Body of pancreas (tissue), 4 donors: Measurements from ENCODE around the gene DCUN1D1. TPM values are rescaled to one million over a fixed set of nuclear protein-coding genes. Genes with fewer than 3 reads are reported as not detected.
"Not testable (repeated sequence)": the region's sequence is repeated elsewhere in the genome, so short reads cannot be mapped to it uniquely, and the experiment has no call there.

Experiments used
- ATAC-seq: fragments of 150-250 bp; one replicate; pipeline ENCODE4 v1.9.1; 2016
- DNase-seq, 4 donors: peaks; one replicate each; pipeline ENCODE4 v3.0.0-alpha.2; 2019
- H3K27ac ChIP-seq, 4 donors: fragments of 200-600 bp; sonication (generic); 1 replicate in 3 of 4; 2 replicates in 1 of 4; pipeline versions ENCODE4 v1.5.1 to v1.6.1; 2016 to 2019; ENCODE audit warnings: mild to moderate bottlenecking in 1 of 4, mixed read lengths in 1 of 4, moderate library complexity in 1 of 4
- H3K27me3 ChIP-seq, 2 donors: fragments of 200-600 bp; sonication (generic); one replicate each; pipeline ENCODE4 v1.6.0; 2016; ENCODE audit warnings: mild to moderate bottlenecking in 1 of 2
- H3K36me3 ChIP-seq, 2 donors: fragments of 200-600 bp; sonication (generic); replicated peaks in 1 of 2; 2 replicates each; pipeline ENCODE4 v1.5.1; 2016; ENCODE audit warnings: low read depth in 2 of 2; ENCODE audit not compliant: insufficient read depth in 1 of 2
- H3K4me1 ChIP-seq: fragments of 200-600 bp; sonication (generic); one replicate; pipeline ENCODE4 v1.6.0; 2016
- H3K4me3 ChIP-seq, 2 donors: fragments of 200-600 bp; sonication (generic); 1 replicate in 1 of 2; 2 replicates in 1 of 2; pipeline ENCODE4 v1.5.1; 2016 to 2019
- H3K9me3 ChIP-seq, 3 donors: fragments of 200-600 bp; sonication (generic); 1 replicate in 2 of 3; 2 replicates in 1 of 3; pipeline ENCODE4 v1.5.1; 2016
- POLR2A ChIP-seq, 3 donors: fragments of 450-650 bp; IDR thresholded peaks; one replicate each; pipeline ENCODE4 v1.6.1; 2016; ENCODE audit warnings: antibody characterized with exemption in 3 of 3, mild to moderate bottlenecking in 2 of 3
- whole genome bisulfite sequencing, 2 donors: methylation state at CpG; one replicate each; pipeline ENCODE4 v1.1.5; 2017; 5-methylcytosine and 5-hydroxymethylcytosine counted together
- intact Hi-C: fragments of 100-400 bp; cut with DNase I; formaldehyde crosslinking; loops from one replicate; pipeline ENCODE4 v1.15.1; 2023
- total RNA-seq, 2 donors: library from RNA; depleted of rRNA; stranded (reverse); fragments of >200 nt; gene quantifications; one replicate each; pipeline ENCODE4 v1.1.0, GENCODE V29; 2016
- TF ChIP-seq, protein P1 (sequence below), 7 experiments: fragments of 450-650 bp in 4 of 7; fragments of 200-600 bp in 3 of 7; sonication (generic) in 3 of 7; IDR thresholded peaks; one replicate each; pipeline ENCODE4 v1.5.1; 2016 to 2019; ENCODE audit warnings: antibody characterized with exemption in 7 of 7

DCUN1D1 gene
- total RNA-seq, 2 donors from 2014 or later, result 4.6 to 10.9 TPM

DNA sequence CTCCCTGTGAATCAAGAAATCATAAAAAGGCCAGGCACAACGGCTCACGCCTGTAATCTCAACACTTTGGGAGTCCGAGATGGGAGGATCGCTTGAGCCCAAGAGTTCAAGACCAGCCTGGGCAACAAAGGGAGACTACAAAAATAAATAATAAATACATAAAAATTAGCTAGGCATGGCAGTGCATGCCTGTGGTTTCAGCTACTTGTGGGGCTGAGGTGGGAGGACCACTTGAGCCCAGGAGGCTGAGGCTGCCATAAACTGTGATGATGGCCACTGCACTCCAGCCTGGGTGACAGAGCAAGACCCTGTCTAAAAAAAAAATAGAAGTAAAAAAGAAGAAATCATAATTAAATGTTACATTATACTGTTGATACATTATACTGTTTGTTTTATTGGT, 28.0 kb upstream of the DCUN1D1 start:
- ATAC-seq (no peak), DNase-seq (no peak)
- TF ChIP-seq, protein P1, sequence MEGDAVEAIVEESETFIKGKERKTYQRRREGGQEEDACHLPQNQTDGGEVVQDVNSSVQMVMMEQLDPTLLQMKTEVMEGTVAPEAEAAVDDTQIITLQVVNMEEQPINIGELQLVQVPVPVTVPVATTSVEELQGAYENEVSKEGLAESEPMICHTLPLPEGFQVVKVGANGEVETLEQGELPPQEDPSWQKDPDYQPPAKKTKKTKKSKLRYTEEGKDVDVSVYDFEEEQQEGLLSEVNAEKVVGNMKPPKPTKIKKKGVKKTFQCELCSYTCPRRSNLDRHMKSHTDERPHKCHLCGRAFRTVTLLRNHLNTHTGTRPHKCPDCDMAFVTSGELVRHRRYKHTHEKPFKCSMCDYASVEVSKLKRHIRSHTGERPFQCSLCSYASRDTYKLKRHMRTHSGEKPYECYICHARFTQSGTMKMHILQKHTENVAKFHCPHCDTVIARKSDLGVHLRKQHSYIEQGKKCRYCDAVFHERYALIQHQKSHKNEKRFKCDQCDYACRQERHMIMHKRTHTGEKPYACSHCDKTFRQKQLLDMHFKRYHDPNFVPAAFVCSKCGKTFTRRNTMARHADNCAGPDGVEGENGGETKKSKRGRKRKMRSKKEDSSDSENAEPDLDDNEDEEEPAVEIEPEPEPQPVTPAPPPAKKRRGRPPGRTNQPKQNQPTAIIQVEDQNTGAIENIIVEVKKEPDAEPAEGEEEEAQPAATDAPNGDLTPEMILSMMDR (IDR thresholded peaks at IDR 0.05), result no peak
- no peak for TF ChIP-seq POLR2A (IDR thresholded peaks at IDR 0.05)
- 94 to 98% methylated on average over 4 of the region's 4 CpGs for WGBS, 2 donors
- no peaks in the 10 kb centered on the region for H3K36me3 ChIP-seq
- H3K9me3 ChIP-seq, result no peaks in the 10 kb centered on the region
- intact Hi-C loops, result no loop called here
- no peaks in the 10 kb centered on the region for H3K27me3 ChIP-seq
- H3K27ac ChIP-seq, result no peak overlapping the region
- no peak overlapping the region for H3K4me3 ChIP-seq
- H3K4me1 ChIP-seq, result no peaks in the 10 kb centered on the region

DNA sequence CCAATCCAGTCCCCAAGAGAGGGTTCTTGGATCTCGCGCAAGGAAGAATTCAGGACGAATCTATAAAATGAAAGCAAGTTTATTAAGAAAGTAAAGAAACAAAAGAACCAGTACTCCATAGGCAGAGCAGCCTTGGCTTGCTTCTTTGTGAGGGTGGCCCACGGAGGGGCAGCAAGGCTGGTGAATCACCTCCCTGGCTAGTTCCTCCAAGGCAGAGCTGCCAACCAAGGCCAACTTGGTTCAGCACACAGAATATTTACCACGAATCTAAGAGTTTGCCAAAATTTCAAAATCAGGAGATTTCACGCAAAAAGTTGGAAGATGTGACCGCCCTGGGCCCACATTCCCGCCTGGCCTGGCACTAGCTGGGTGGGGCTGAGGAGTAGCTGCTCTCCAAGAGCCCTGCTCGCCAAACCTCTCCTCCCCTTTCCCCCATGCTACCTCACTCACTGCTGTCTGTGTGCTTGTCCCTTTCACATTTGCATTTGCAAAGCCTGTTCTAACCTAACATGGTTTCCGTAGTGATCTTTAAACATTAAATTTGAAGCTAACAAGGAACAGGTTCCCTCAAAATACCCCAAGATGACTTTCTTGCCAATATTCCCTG, 26.2 kb upstream of the DCUN1D1 start:
- Histone ChIP-seq H3K4me3 (no peak overlapping the region), H3K27ac (no peak overlapping the region), H3K36me3 (no peaks in the 10 kb centered on the region), H3K9me3 (no peaks in the 10 kb centered on the region), H3K27me3 (no peaks in the 10 kb centered on the region), H3K4me1 (no peaks in the 10 kb centered on the region)
- intact Hi-C loops, result no loop called here
- no peak for ATAC-seq
- TF ChIP-seq, protein P1 (IDR thresholded peaks at IDR 0.05), result no peak
- TF ChIP-seq POLR2A (IDR thresholded peaks at IDR 0.05), result no peak
- no peak for DNase-seq
- 88 to 91% methylated on average over 10 of the region's 10 CpGs for WGBS, 2 donors

DNA sequence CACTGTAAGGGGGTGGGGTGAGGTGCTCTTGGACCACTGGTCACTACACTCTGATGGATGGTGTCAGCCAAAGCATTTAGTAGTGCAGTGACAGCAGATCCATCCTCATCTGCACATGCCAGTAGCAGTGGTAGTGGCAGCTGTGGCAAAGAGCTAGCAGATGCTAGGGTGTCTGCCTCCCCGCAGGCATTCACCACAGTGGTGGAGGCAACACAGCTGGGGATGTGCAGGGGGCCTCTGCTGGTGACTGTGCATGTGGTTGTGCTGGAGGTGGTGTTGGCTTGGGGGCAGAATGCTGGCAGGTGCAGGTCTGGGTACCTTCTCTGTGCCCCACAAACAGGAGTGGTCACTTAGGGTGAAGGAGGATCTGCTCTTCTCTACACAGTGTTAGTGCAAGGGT, 19.4 kb upstream of the DCUN1D1 start:
- ATAC-seq, result no peak
- WGBS, 2 donors, result 100% methylated on average over 1 of the region's 1 CpG; no CpG with 5 or more reads in 1 of the 2 donors

DNA sequence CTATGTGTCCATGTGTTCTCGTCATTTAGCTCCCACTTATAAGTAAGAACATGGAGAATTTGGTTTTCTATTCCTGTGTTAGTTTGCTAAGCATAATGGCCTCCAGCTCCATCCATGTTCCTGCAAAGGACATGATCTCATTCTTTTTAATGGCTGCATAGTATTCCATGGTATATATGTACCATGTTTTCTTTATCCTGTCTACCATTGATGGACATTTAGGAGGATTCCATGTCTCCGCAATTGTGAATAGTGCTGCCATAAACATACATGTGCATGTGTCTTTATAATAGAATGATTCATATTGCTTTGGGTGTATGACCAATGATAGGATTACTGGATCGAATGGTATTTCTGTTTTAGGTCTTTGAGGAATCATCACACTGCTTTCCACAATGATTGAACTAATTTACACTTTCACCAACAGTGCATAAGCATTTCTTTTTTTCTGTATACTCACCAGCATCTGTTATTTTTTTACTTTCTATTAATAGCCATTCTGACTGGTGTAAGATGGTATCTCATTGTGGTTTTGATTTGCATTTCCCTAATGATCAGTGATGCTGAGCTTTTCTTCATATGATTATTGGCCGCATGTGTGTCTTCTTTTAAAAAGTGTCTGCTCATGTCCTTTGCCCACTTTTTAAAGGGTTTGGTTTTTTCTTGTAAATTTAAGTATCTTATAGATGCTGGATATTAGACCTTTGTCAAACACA, 13.3 kb upstream of the DCUN1D1 start:
- DNase-seq, H3K4me1 ChIP-seq, H3K4me3 ChIP-seq, H3K27ac ChIP-seq, H3K27me3 ChIP-seq, H3K9me3 ChIP-seq, intact Hi-C loops, ATAC-seq, H3K36me3 ChIP-seq: not testable (repeated sequence)
- 89 to 94% methylated on average over 4 of the region's 4 CpGs for WGBS, 2 donors

More for the DNA sequence above, 19.4 kb upstream of the DCUN1D1 start:
- Histone ChIP-seq H3K4me3 (no peak overlapping the region), H3K27ac (no peak overlapping the region), H3K9me3 (no peaks in the 10 kb centered on the region), H3K27me3 (no peaks in the 10 kb centered on the region), H3K36me3 (no peaks in the 10 kb centered on the region), H3K4me1 (no peaks in the 10 kb centered on the region)
- DNase-seq, result no peak
- intact Hi-C loops, result no loop called here
- no peak for TF ChIP-seq POLR2A (IDR thresholded peaks at IDR 0.05)
- TF ChIP-seq, protein P1 (IDR thresholded peaks at IDR 0.05), result no peak

DNA sequence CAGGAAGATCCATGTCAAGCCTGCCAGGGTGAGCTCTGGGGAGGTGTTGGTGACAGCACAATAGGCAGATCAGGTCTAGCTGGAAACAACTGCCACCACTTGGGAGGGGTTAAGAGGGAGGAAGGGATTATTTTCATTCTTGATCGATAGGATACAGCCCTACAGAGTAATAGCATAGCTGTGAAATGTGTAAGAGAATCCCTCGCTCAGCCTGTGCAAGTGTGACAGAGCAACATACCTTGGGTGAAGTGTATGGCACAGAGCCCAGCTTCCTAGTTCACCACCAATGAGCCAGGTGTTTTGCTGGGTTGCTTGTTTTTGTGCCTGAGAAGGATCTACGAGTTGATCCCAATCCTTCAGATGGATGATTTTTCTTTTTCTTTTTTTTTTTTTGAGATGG, 9.2 kb upstream of the DCUN1D1 start:
- peak in 2 of 4 donors; percentile 23 to 39 for DNase-seq

More for the DNA sequence above, 9.2 kb upstream of the DCUN1D1 start:
- no peak for TF ChIP-seq POLR2A (IDR thresholded peaks at IDR 0.05)
- TF ChIP-seq, protein P1 (IDR thresholded peaks at IDR 0.05), result no peak
- ATAC-seq, result no peak
- H3K4me3 ChIP-seq, result no peak overlapping the region
- H3K36me3 ChIP-seq, result no peaks in the 10 kb centered on the region
- WGBS, 2 donors, result 53 to 56% methylated on average over 3 of the region's 3 CpGs
- no peaks in the 10 kb centered on the region for H3K27me3 ChIP-seq
- no peaks in the 10 kb centered on the region for H3K4me1 ChIP-seq
- H3K9me3 ChIP-seq, result no peaks in the 10 kb centered on the region
- H3K27ac ChIP-seq, result no peak overlapping the region
- intact Hi-C loops, result no loop called here
